K562 (cell line): ENCODE results near the gene LSM14B. TPM values are rescaled to one million over a fixed set of nuclear protein-coding genes. Genes with fewer than 3 reads are reported as not detected.

Experiments used
- ATAC-seq: fragments of 200-7000 bp; cut with Tn5 transposase; 3 replicates; pipeline ENCODE4 v1.9.1; 2020; ENCODE audit warnings: moderate library complexity
- BruUV-seq: library from RNA; stranded (reverse); fragments of 400-500 nt; replicated peaks from 2 replicates; lab custom pipeline; 2021; lab: Mats Ljungman, UMichigan
- CTCF ChIA-PET: fragments of 300-600 bp; formaldehyde crosslinking; extraction: SDS; loops from one replicate; lab custom pipeline; 2021; ENCODE audit warnings: low intra/inter-chr PET ratio; lab: Yijun Ruan, JAX
- POLR2A ChIA-PET: fragments of 300-600, 350-650 bp; sonication (Branson Sonifier 250); formaldehyde crosslinking; extraction: SDS; loops from one replicate; lab custom pipeline; 2021; ENCODE audit warnings: antibody characterized with exemption, inconsistent platforms; lab: Yijun Ruan, JAX
- DNase-seq, 4 experiments: peaks; one replicate each; pipeline versions ENCODE4 v3.0.0 to v3.0.0-alpha.2; 2011 to 2018; ENCODE audit warnings: low spot score in 3 of 4, mixed read lengths in 3 of 4; ENCODE audit errors: extremely low read depth in 1 of 4
- FAIRE-seq: peaks from 2 replicates; lab custom pipeline; 2011; peaks lifted over from hg19 to GRCh38; lab: Jason Lieb, UNC
- H2AFZ ChIP-seq: 2 replicates; pipeline ENCODE4 v1.6.0; 2011; ENCODE audit warnings: low read depth, low read length, control low read depth, inconsistent platforms
- H3K27ac ChIP-seq: fragments of 200-600 bp; 3 replicates; pipeline ENCODE4 v1.8.0; 2011; ENCODE audit warnings: low read depth, mild to moderate bottlenecking, control low read depth, inconsistent platforms, low read length, moderate library complexity, mixed read lengths; ENCODE audit errors: extremely low read depth
- H3K27me3 ChIP-seq, 2 experiments: fragments of 300-600 bp in 1 of 2; 2 replicates in 1 of 2; 3 replicates in 1 of 2; pipeline versions ENCODE4 v1.6.0 to v1.8.0; 2011; ENCODE audit warnings: inconsistent platforms in 2 of 2, low read length in 2 of 2, mild to moderate bottlenecking in 1 of 2, mixed read lengths in 1 of 2, moderate library complexity in 1 of 2; ENCODE audit not compliant: control insufficient read depth in 2 of 2, insufficient read depth in 2 of 2
- H3K36me3 ChIP-seq: fragments of 300-600 bp; 3 replicates; pipeline ENCODE4 v1.8.0; 2011; ENCODE audit warnings: mild to moderate bottlenecking, low read length, inconsistent platforms; ENCODE audit not compliant: control insufficient read depth, insufficient read depth
- H3K4me1 ChIP-seq, 2 experiments: fragments of 200-600 bp in 1 of 2; replicated peaks in 1 of 2; 2 replicates in 1 of 2; 3 replicates in 1 of 2; pipeline versions ENCODE4 v1.5.1 to v1.8.0; 2011; ENCODE audit warnings: inconsistent platforms in 2 of 2, low read length in 2 of 2, mild to moderate bottlenecking in 1 of 2, mixed read lengths in 1 of 2, moderate library complexity in 1 of 2; ENCODE audit not compliant: control insufficient read depth in 2 of 2, insufficient read depth in 2 of 2
- H3K4me2 ChIP-seq: 2 replicates; pipeline ENCODE4 v1.6.1; 2011; ENCODE audit warnings: low read length, control low read depth, inconsistent platforms, mixed read lengths; ENCODE audit not compliant: insufficient read depth
- H3K4me3 ChIP-seq: fragments of 200-600 bp; sonication (generic), shearing (Covaris generic); 2 replicates; pipeline ENCODE4 v1.5.1; 2016; ENCODE audit warnings: control low read depth, inconsistent platforms
- H3K79me2 ChIP-seq: fragments of 200-600 bp; 3 replicates; pipeline ENCODE4 v1.8.0; 2011; ENCODE audit warnings: low read length, inconsistent platforms; ENCODE audit not compliant: control insufficient read depth, insufficient read depth
- H3K9ac ChIP-seq, 2 experiments: 2 replicates each; pipeline versions ENCODE4 v1.6.0 to v1.6.1; 2011; ENCODE audit warnings: low read depth in 2 of 2, low read length in 2 of 2, control low read depth in 1 of 2, inconsistent platforms in 1 of 2, mild to moderate bottlenecking in 1 of 2, mixed read lengths in 1 of 2; ENCODE audit not compliant: insufficient read depth in 1 of 2
- H3K9me1 ChIP-seq: one replicate; pipeline ENCODE4 v1.6.0; 2011; ENCODE audit warnings: inconsistent platforms, mild to moderate bottlenecking, low read length, moderate library complexity; ENCODE audit not compliant: control insufficient read depth, insufficient read depth
- H3K9me3 ChIP-seq: replicated peaks from 2 replicates; pipeline ENCODE4 v1.5.1; 2011; ENCODE audit warnings: low read depth, low read length, inconsistent platforms; ENCODE audit not compliant: control insufficient read depth, insufficient read depth
- H4K20me1 ChIP-seq: replicated peaks from 2 replicates; pipeline ENCODE4 v1.6.1; 2011; ENCODE audit warnings: low read length, inconsistent platforms, mixed read lengths; ENCODE audit not compliant: control insufficient read depth, insufficient read depth
- MCM2 ChIP-seq: fragments of 450-650 bp; IDR thresholded peaks from 2 replicates; pipeline ENCODE4 v1.6.1; 2017; ENCODE audit warnings: low read depth, mild to moderate bottlenecking
- PURB ChIP-seq: sonication (generic); formaldehyde crosslinking; IDR thresholded peaks from 2 replicates; pipeline ENCODE4 v1.9.0; 2021; ENCODE audit warnings: low read depth, mild to moderate bottlenecking, missing genetic modification reagents
- TARDBP ChIP-seq: fragments of 450-650 bp; IDR thresholded peaks from 2 replicates; pipeline ENCODE4 v1.6.1; 2016
- ZBTB7A ChIP-seq: IDR thresholded peaks from 2 replicates; pipeline ENCODE4 v1.6.1; 2011; ENCODE audit warnings: low read depth, mild to moderate bottlenecking, low read length, moderate library complexity, borderline replicate concordance; ENCODE audit not compliant: control insufficient read depth
- ZFPM2 ChIP-seq: fragments of 250-450 bp; sonication (Bioruptor Pico); IDR thresholded peaks from 2 replicates; pipeline ENCODE4 v1.5.1; 2022; ENCODE audit warnings: mild to moderate bottlenecking
- ZNF79 ChIP-seq: fragments of 250-450 bp; sonication (Bioruptor Pico); IDR thresholded peaks from 2 replicates; pipeline ENCODE4 v1.4.0; 2020; ENCODE audit warnings: low read depth, mild to moderate bottlenecking, moderate library complexity
- WGBS: fragments of 100-300 bp; shearing (Covaris generic); methylation state at CpG from one replicate; pipeline ENCODE4 v1.1.6; 2016; ENCODE audit warnings: low coverage, mixed read lengths; ENCODE audit not compliant: insufficient coverage; ENCODE audit errors: missing lambda C conversion rate; 5-methylcytosine and 5-hydroxymethylcytosine counted together
- in situ Hi-C: fragments of 300-500 bp; cut with MboI; formaldehyde crosslinking; loops from 4 replicates; pipeline ENCODE4 v1.15.0; 2018; ENCODE audit warnings: inconsistent platforms, mixed read lengths
- intact Hi-C: fragments of 100-400 bp; cut with micrococcal nuclease; formaldehyde crosslinking; loops from 2 replicates; pipeline ENCODE4 v1.14.2; 2022
- polyA plus RNA-seq, 8 experiments: library from polyadenylated mRNA; depleted of rRNA in 4 of 8; stranded (reverse) in 5 of 8; unstranded in 3 of 8; fragments of >200 nt; fragmentation: Nextera tagmentation in 2 of 8; fragmentation: Illumina TruSeq in 1 of 8; extraction: Ambion mirVana in 2 of 8; extraction: Trizol in 1 of 8; gene quantifications; 2 replicates each; pipeline versions ENCODE4 v1.2.1 to v1.2.3, GENCODE V29; 2011 to 2014; ENCODE audit warnings: inconsistent platforms in 1 of 8, missing spikeins in 1 of 8
- total RNA-seq, 7 experiments: library from RNA; depleted of rRNA in 6 of 7; stranded (reverse); fragments of >200 nt in 6 of 7; fragmentation: Illumina TruSeq in 2 of 7; extraction: Trizol in 2 of 7; gene quantifications; 2 replicates each; pipeline versions ENCODE4 v1.2.1 to v1.2.3, GENCODE V29; 2011 to 2021; ENCODE audit warnings: low replicate concordance in 1 of 7
- TF ChIP-seq, protein P1 (sequence below): sonication (generic); formaldehyde crosslinking; IDR thresholded peaks from 2 replicates; pipeline ENCODE4 v1.8.0; 2023; ENCODE audit warnings: mild to moderate bottlenecking, missing genetic modification reagents

LSM14B gene
- total and polyA plus RNA-seq, 9 of the 15 experiments (the other 6 are each of a cell fraction or from before 2014, with no cell fraction given): 0.66 to 36.0 (median 20.2) TPM

DNA sequence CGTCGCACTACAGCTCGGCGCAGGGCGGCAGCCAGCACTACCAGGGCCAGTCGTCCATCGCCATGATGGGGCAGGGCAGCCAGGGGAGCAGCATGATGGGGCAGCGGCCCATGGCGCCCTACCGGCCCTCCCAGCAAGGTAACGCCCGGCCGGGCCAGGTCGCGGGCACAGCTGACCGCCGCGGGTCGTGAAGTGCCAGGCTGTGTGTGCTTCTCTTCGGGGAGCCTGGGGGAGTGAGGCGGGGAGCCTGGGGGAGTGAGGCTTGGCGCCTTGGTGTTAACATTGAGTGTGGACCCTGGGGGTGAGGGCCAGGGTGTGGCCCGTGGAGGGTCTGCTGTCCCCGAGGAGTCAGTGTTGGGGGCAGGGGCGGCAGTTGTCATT is 41.2 kb downstream of the LSM14B start:
- FAIRE-seq: no peak
- Histone ChIP-seq H4K20me1 (0 out of 2 replicates have a peak, but pooled peaks cover 2% of the 10 kb centered on the region), H2AFZ (no peak overlapping the region)
- BruUV-seq: no TSS peak
- intact Hi-C loops: no loop called here
- TF ChIP-seq MCM2: no peak
- TF ChIP-seq TARDBP: no peak
- no peak for TF ChIP-seq ZNF79 (CRISPR knock-in tag)
- TF ChIP-seq, protein P1, sequence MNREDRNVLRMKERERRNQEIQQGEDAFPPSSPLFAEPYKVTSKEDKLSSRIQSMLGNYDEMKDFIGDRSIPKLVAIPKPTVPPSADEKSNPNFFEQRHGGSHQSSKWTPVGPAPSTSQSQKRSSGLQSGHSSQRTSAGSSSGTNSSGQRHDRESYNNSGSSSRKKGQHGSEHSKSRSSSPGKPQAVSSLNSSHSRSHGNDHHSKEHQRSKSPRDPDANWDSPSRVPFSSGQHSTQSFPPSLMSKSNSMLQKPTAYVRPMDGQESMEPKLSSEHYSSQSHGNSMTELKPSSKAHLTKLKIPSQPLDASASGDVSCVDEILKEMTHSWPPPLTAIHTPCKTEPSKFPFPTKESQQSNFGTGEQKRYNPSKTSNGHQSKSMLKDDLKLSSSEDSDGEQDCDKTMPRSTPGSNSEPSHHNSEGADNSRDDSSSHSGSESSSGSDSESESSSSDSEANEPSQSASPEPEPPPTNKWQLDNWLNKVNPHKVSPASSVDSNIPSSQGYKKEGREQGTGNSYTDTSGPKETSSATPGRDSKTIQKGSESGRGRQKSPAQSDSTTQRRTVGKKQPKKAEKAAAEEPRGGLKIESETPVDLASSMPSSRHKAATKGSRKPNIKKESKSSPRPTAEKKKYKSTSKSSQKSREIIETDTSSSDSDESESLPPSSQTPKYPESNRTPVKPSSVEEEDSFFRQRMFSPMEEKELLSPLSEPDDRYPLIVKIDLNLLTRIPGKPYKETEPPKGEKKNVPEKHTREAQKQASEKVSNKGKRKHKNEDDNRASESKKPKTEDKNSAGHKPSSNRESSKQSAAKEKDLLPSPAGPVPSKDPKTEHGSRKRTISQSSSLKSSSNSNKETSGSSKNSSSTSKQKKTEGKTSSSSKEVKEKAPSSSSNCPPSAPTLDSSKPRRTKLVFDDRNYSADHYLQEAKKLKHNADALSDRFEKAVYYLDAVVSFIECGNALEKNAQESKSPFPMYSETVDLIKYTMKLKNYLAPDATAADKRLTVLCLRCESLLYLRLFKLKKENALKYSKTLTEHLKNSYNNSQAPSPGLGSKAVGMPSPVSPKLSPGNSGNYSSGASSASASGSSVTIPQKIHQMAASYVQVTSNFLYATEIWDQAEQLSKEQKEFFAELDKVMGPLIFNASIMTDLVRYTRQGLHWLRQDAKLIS (CRISPR knock-in tag): no peak
- no peak for TF ChIP-seq ZFPM2 (CRISPR knock-in tag)
- no peak for TF ChIP-seq PURB (CRISPR knock-in tag)
- no peak for TF ChIP-seq ZBTB7A
- TF ChIP-seq, all 486 proteins: peak for 0
- no peaks in the 10 kb centered on the region for H3K9me3 ChIP-seq
- ATAC-seq (no peak), DNase-seq (no peak)
- H3K27ac ChIP-seq: no peak overlapping the region
- H3K79me2 ChIP-seq: peaks cover 8% of the 10 kb centered on the region
- H3K9me1 ChIP-seq: no peaks in the 10 kb centered on the region
- WGBS: 93% methylated on average over 17 of the region's 25 CpGs
- POLR2A ChIA-PET: no interaction called here
- no peak overlapping the region for H3K4me3 ChIP-seq
- H3K4me2 ChIP-seq: no peak overlapping the region
- H3K9ac ChIP-seq: no peak overlapping the region
- in situ Hi-C loops: no loop called here
- H3K4me1 ChIP-seq: peaks cover 0 to 24% of the 10 kb centered on the region in 2 experiments; a peak in 2 of 5 replicates
- CTCF ChIA-PET: no interaction called here
- no peaks in the 10 kb centered on the region for H3K27me3 ChIP-seq
- H3K36me3 ChIP-seq: peaks cover 86% of the 10 kb centered on the region; the same call in 2 of the 3 replicates
